ENCODE data around the gene PPP1R11. TPM values are rescaled to one million over a fixed set of nuclear protein-coding genes. Genes with fewer than 3 reads are reported as not detected.

Gene PPP1R11
- total and polyA plus RNA-seq, 9 of the 15 experiments (the other 6 are each of a cell fraction or from before 2014, with no cell fraction given) = 17.8 to 94.8 (median 44.6) TPM

DNA sequence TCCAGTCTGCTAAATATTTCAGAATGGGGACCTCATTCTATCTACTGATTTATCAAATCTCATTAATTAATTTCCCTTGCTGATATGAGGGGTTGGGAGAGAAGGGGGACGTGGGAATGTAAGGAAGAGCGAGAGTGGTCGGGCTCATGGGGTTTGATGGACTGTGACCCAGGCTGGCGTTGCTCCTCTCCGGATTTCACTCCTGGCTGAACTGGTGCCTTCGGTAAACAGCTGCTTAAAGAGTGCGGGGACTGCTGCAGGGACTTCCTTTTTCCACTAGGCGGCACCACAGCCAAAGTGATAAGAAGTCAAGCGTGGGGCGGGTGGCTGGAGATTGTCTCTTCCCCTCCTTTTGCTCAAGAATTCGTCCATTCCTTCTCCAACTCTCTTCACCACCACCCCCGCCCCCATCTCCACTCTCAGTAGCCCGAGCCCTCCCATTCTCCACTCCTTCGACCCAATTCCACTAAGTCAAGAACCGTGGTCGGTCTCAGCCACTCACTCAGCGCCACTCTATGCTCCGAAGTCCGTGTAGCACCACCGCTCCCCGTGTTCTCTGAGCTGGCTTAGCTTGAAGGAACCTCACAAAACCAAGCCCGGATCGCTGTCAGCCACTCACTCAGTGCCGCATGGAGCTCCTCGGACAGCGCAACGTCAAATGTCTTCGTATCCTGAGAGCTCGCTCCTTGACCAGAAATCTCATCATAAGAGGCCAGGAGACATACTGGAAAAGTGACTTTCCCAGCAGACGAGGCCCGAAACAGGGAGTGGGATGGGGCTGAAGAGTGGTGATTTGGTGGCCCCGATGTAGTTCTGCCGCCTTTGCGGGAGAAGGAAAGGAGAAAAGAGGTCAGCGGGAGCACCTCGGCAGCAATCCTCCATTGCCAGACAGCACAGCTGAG, 36.2 kb downstream of the PPP1R11 start (continued):
- TF ChIP-seq, protein P1, sequence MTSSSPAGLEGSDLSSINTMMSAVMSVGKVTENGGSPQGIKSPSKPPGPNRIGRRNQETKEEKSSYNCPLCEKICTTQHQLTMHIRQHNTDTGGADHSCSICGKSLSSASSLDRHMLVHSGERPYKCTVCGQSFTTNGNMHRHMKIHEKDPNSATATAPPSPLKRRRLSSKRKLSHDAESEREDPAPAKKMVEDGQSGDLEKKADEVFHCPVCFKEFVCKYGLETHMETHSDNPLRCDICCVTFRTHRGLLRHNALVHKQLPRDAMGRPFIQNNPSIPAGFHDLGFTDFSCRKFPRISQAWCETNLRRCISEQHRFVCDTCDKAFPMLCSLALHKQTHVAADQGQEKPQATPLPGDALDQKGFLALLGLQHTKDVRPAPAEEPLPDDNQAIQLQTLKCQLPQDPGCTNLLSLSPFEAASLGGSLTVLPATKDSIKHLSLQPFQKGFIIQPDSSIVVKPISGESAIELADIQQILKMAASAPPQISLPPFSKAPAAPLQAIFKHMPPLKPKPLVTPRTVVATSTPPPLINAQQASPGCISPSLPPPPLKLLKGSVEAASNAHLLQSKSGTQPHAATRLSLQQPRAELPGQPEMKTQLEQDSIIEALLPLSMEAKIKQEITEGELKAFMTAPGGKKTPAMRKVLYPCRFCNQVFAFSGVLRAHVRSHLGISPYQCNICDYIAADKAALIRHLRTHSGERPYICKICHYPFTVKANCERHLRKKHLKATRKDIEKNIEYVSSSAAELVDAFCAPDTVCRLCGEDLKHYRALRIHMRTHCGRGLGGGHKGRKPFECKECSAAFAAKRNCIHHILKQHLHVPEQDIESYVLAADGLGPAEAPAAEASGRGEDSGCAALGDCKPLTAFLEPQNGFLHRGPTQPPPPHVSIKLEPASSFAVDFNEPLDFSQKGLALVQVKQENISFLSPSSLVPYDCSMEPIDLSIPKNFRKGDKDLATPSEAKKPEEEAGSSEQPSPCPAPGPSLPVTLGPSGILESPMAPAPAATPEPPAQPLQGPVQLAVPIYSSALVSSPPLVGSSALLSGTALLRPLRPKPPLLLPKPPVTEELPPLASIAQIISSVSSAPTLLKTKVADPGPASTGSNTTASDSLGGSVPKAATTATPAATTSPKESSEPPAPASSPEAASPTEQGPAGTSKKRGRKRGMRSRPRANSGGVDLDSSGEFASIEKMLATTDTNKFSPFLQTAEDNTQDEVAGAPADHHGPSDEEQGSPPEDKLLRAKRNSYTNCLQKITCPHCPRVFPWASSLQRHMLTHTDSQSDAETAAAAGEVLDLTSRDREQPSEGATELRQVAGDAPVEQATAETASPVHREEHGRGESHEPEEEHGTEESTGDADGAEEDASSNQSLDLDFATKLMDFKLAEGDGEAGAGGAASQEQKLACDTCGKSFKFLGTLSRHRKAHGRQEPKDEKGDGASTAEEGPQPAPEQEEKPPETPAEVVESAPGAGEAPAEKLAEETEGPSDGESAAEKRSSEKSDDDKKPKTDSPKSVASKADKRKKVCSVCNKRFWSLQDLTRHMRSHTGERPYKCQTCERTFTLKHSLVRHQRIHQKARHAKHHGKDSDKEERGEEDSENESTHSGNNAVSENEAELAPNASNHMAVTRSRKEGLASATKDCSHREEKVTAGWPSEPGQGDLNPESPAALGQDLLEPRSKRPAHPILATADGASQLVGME (CRISPR knock-in tag; IDR thresholded peaks at IDR 0.05) = no peak
- TF ChIP-seq, protein P2, sequence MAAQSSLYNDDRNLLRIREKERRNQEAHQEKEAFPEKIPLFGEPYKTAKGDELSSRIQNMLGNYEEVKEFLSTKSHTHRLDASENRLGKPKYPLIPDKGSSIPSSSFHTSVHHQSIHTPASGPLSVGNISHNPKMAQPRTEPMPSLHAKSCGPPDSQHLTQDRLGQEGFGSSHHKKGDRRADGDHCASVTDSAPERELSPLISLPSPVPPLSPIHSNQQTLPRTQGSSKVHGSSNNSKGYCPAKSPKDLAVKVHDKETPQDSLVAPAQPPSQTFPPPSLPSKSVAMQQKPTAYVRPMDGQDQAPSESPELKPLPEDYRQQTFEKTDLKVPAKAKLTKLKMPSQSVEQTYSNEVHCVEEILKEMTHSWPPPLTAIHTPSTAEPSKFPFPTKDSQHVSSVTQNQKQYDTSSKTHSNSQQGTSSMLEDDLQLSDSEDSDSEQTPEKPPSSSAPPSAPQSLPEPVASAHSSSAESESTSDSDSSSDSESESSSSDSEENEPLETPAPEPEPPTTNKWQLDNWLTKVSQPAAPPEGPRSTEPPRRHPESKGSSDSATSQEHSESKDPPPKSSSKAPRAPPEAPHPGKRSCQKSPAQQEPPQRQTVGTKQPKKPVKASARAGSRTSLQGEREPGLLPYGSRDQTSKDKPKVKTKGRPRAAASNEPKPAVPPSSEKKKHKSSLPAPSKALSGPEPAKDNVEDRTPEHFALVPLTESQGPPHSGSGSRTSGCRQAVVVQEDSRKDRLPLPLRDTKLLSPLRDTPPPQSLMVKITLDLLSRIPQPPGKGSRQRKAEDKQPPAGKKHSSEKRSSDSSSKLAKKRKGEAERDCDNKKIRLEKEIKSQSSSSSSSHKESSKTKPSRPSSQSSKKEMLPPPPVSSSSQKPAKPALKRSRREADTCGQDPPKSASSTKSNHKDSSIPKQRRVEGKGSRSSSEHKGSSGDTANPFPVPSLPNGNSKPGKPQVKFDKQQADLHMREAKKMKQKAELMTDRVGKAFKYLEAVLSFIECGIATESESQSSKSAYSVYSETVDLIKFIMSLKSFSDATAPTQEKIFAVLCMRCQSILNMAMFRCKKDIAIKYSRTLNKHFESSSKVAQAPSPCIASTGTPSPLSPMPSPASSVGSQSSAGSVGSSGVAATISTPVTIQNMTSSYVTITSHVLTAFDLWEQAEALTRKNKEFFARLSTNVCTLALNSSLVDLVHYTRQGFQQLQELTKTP (IDR thresholded peaks at IDR 0.05; ENCODE audit: low read depth in 1 of 2, partially characterized antibody in 2 of 2) = no peak
- TF ChIP-seq SMAD2 (IDR thresholded peaks at IDR 0.05; ENCODE audit: low read depth, low read length) = no peak
- TF ChIP-seq NR1H2 (CRISPR knock-in tag; IDR thresholded peaks at IDR 0.05) = no peak
- TF ChIP-seq, protein P3, sequence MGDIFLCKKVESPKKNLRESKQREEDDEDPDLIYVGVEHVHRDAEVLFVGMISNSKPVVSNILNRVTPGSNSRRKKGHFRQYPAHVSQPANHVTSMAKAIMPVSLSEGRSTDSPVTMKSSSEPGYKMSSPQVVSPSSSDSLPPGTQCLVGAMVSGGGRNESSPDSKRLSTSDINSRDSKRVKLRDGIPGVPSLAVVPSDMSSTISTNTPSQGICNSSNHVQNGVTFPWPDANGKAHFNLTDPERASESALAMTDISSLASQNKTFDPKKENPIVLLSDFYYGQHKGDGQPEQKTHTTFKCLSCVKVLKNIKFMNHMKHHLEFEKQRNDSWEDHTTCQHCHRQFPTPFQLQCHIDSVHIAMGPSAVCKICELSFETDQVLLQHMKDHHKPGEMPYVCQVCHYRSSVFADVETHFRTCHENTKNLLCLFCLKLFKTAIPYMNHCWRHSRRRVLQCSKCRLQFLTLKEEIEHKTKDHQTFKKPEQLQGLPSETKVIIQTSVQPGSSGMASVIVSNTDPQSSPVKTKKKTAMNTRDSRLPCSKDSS (IDR thresholded peaks at IDR 0.05; ENCODE audit: low read depth, partially characterized antibody) = no peak
- no peak for TF ChIP-seq KLF6 (CRISPR knock-in tag; IDR thresholded peaks at IDR 0.05; ENCODE audit: borderline replicate concordance)
- TF ChIP-seq GABPB2 (CRISPR knock-in tag; conservative IDR thresholded peaks at IDR 0.05) = no peak
- TF ChIP-seq SAP30 (IDR thresholded peaks at IDR 0.05; ENCODE audit: borderline replicate concordance, insufficient read depth, low read depth, low read length, poor library complexity, severe bottlenecking) = no peak
- no peak for TF ChIP-seq SAFB2 (IDR thresholded peaks at IDR 0.05; ENCODE audit: borderline replicate concordance, low read depth, low read length, severe bottlenecking)
- TF ChIP-seq, protein P4, sequence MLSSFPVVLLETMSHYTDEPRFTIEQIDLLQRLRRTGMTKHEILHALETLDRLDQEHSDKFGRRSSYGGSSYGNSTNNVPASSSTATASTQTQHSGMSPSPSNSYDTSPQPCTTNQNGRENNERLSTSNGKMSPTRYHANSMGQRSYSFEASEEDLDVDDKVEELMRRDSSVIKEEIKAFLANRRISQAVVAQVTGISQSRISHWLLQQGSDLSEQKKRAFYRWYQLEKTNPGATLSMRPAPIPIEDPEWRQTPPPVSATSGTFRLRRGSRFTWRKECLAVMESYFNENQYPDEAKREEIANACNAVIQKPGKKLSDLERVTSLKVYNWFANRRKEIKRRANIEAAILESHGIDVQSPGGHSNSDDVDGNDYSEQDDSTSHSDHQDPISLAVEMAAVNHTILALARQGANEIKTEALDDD (IDR thresholded peaks at IDR 0.05) = no peak
- no peak for TF ChIP-seq ZNF778 (CRISPR knock-in tag; IDR thresholded peaks at IDR 0.05)
- TF ChIP-seq HDAC2 (IDR thresholded peaks at IDR 0.05) = no peak
- TF ChIP-seq NR3C1 (CRISPR knock-in tag; IDR thresholded peaks at IDR 0.05) = no peak
- no peak for TF ChIP-seq TEAD2 (tag; IDR thresholded peaks at IDR 0.05)
